GM20000 (cell line): ENCODE measurements around the gene PTH2.
A peak's percentile ranks its signal among the peaks of the same experiment; 100 is the strongest.

Source experiments
- DNase-seq: peaks from one replicate; pipeline ENCODE4 v3.0.0; 2012; ENCODE audit warnings: low spot score
- CTCF ChIP-seq: IDR thresholded peaks from 2 replicates; pipeline ENCODE4 v1.5.1; 2012; ENCODE audit warnings: mild to moderate bottlenecking, control low read depth; ENCODE audit errors: extremely low read depth, missing control alignments

PTH2 gene

GRCh38 chr19:49423071-49423984 lies at the start of gene PTH2:
PTH2 (minus strand) TSS chr19:49423441; CDS start chr19:49423339, 102 bp downstream.
- no peak for DNase-seq
- TF ChIP-seq CTCF = no peak

GRCh38 chr19:49472936-49473335 lies 49.7 kb upstream of the PTH2 start:
- DNase-seq = no peak
- no peak for TF ChIP-seq CTCF

GRCh38 chr19:49470615-49470978 lies 47.4 kb upstream of the PTH2 start:
- DNase-seq = no peak
- TF ChIP-seq CTCF = no peak

- peak; percentile 89 for DNase-seq
- TF ChIP-seq CTCF = peak; percentile 72
Measured at GRCh38 chr19:49469828-49470614, 46.8 kb upstream of the PTH2 start.

GRCh38 chr19:49468746-49469447 lies 45.7 kb upstream of the PTH2 start:
- DNase-seq = peak; percentile 90
- no peak for TF ChIP-seq CTCF

- no peak for TF ChIP-seq CTCF
- DNase-seq = no peak
Measured at GRCh38 chr19:49468199-49468598, 45.0 kb upstream of the PTH2 start.

- DNase-seq = no peak
- TF ChIP-seq CTCF = no peak
Measured at GRCh38 chr19:49465371-49465770, 42.1 kb upstream of the PTH2 start.
